GM12878 (cell line): ENCODE data around the gene ITPR2.
A peak's percentile ranks its signal among the peaks of the same experiment; 100 is the strongest.

Experiments
- HDAC2 ChIP-seq: fragments of 200-600 bp; sonication (generic); IDR thresholded peaks from 2 replicates; pipeline ENCODE4 v1.6.1; 2017
- KAT2A ChIP-seq: conservative IDR thresholded peaks from 2 replicates; pipeline ENCODE4 v1.6.1; 2011; ENCODE audit warnings: low read depth, low read length; ENCODE audit not compliant: control insufficient read depth
- SIN3A ChIP-seq: IDR thresholded peaks from 2 replicates; pipeline ENCODE4 v1.6.1; 2012; ENCODE audit warnings: low read depth, low read length, improper control_type of control experiment
- SMC3 ChIP-seq: IDR thresholded peaks from 2 replicates; pipeline ENCODE4 v1.6.1; 2011; ENCODE audit warnings: low read length, improper control_type of control experiment, borderline replicate concordance
- SP1 ChIP-seq: IDR thresholded peaks from one replicate; pipeline ENCODE4 v1.6.1; 2011; ENCODE audit warnings: low read depth, low read length
- TF ChIP-seq, protein P1 (sequence below), 3 experiments: IDR thresholded peaks in 2 of 3; conservative IDR thresholded peaks in 1 of 3; 2 replicates each; pipeline ENCODE4 v1.5.1; 2011; ENCODE audit warnings: low read depth in 3 of 3, low read length in 3 of 3, mild to moderate bottlenecking in 3 of 3, control low read depth in 2 of 3, moderate library complexity in 2 of 3, inconsistent platforms in 1 of 3, mixed read lengths in 1 of 3; ENCODE audit not compliant: control insufficient read depth in 2 of 3, insufficient read depth in 1 of 3; ENCODE audit errors: extremely low read depth in 1 of 3
- TF ChIP-seq, protein P2 (sequence below): IDR thresholded peaks from 2 replicates; pipeline ENCODE4 v1.6.1; 2011; ENCODE audit warnings: low read depth, low read length, improper control_type of control experiment, borderline replicate concordance

DNA sequence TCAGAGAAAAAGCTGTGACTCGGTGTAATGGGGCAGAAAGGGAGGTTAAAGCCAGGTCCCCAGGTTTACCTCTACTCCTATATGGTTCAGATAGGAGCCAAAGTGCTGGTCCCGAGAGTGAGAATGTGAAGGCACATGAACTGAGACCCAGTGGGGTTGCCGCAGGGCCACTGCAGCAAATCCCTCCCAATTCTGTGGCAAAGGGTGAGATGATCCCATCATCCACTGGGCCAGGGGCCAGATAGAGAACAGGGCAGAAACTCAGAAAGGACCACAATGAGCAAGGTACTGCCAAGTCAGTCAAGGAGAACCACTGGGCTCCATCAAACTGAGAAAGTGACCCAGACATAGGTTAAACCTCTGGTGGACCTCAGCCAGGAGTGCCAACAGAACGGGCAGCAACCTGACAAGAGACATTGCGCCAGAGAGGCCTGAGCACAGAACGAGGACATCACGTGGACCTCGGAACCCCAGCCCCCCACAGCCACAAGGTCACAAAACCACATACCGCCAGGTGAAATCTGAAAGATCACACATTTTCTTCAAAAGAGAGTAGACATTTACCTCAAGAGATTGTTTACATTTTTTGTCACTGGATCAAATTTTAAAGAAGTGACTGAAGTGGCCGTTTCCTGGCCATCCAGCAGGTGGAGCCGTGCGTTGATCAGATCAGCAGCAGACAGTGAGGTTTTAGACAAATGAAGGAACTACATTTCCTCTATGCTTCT, 20.5 kb upstream of the ITPR2 start:
- TF ChIP-seq, protein P1, sequence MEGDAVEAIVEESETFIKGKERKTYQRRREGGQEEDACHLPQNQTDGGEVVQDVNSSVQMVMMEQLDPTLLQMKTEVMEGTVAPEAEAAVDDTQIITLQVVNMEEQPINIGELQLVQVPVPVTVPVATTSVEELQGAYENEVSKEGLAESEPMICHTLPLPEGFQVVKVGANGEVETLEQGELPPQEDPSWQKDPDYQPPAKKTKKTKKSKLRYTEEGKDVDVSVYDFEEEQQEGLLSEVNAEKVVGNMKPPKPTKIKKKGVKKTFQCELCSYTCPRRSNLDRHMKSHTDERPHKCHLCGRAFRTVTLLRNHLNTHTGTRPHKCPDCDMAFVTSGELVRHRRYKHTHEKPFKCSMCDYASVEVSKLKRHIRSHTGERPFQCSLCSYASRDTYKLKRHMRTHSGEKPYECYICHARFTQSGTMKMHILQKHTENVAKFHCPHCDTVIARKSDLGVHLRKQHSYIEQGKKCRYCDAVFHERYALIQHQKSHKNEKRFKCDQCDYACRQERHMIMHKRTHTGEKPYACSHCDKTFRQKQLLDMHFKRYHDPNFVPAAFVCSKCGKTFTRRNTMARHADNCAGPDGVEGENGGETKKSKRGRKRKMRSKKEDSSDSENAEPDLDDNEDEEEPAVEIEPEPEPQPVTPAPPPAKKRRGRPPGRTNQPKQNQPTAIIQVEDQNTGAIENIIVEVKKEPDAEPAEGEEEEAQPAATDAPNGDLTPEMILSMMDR (IDR thresholded peaks at IDR 0.05 in 2 of 3, conservative IDR thresholded peaks at IDR 0.05 in 1 of 3; ENCODE audit: control insufficient read depth in 2 of 3, extremely low read depth in 1 of 3, insufficient read depth in 1 of 3, low read depth in 3 of 3, low read length in 3 of 3): peak; percentile 81 to 94 (median 88); a peak in 5 of 6 replicates
- TF ChIP-seq SMC3 (peak; percentile 99), HDAC2 (no peak), SIN3A (no peak), KAT2A (no peak), SP1 (no peak)
- TF ChIP-seq, protein P2, sequence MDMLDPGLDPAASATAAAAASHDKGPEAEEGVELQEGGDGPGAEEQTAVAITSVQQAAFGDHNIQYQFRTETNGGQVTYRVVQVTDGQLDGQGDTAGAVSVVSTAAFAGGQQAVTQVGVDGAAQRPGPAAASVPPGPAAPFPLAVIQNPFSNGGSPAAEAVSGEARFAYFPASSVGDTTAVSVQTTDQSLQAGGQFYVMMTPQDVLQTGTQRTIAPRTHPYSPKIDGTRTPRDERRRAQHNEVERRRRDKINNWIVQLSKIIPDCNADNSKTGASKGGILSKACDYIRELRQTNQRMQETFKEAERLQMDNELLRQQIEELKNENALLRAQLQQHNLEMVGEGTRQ: no peak
